ENCODE results near the gene SLC48A1. TPM values are rescaled to one million over a fixed set of nuclear protein-coding genes. Genes with fewer than 3 reads are reported as not detected.

The SLC48A1 gene
- total RNA-seq, 1 donor from 2014 or later: 23.7 TPM

DNA sequence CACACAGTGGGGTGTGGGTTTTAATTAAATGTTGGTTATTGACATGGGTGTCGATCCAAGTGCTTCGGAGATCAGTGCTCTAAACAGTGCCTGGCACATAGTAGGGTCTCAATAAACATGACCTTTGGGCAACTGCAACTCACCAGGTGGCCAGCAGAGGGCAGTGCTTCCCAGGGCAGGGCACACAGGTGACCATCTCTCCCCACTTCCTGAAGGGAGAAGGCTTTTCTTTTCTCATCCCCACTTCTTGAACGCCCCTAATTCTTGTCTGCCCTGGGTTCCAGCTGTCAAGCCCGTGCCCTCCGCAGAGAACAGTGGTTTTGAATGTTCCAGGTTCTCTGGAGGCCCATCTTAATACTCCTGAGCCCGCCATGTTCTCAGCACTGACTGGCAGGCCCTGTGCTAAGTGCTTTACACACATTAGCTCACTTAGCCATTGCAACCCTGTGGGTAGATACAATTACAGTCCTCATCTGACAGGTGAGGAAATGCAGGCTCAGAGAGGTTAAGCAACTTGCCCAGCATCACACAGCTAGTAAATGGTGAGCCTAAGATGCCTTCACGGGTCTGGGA is 30.7 kb upstream of the SLC48A1 start:
- DNase-seq: peak; percentile 62
- no peak for ATAC-seq

DNA sequence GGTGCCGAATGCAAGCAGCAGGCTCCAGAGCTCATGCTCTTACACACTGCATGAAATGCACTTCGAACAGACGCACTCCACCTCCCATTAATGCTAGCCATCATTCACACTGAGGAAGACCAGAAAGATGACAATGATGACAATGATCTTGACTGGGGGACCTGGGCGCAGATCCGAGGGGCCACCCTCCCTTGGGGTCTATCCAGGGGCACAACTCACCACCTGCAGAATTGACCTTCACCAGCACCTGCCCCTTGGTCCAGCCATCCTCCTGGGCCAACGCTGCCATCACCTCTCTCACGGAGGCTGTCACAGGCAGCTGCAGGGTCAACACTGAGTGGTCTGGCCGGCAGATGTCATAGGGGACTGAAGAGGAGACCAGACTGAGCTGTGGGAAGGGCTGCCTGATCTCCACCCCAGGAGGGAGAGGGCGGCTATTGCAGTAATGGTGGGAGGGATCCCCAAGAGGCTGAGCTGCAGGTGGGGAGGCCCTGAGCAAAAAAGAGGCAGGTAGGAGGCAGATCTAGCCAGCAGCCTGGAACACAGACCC is 29.7 kb upstream of the SLC48A1 start:
- intact Hi-C loops (cut with micrococcal nuclease): no loop called here
- DNase-seq (no peak), ATAC-seq (no peak)

More for the DNA sequence above, 30.7 kb upstream of the SLC48A1 start:
- intact Hi-C loops (cut with micrococcal nuclease): no loop called here

DNA sequence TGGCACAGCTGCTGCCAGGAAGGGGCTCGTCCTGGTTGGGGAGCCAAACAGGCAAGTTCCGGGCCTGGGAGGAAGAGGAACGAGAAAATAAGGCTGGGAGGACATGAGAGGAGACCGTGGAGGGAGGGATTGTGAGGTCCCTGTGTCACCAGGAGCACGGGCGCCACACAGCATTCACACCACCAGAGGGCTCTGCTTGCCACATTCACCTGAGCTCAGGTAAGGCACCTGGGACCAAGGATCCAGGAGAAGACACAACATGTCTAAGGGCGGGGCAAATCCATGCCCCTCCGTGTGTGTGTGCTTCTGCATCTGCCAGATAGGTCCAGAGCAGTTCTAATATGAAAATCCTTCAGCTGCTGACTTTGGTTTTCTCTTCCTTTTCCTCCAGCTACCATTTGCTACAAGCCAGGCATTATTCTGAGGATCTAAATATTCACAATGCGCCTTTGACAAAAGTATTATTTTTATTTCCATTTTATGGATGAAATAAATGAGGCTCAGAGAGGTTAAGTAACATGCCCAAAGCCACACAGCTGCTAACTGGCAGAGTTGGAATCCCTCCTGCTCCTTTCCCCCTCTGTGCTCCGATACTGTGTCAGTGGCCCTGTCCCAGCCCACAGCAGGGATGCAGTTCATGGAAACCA is 28.9 kb upstream of the SLC48A1 start:
- no peak for ATAC-seq
- no peak for DNase-seq

DNA sequence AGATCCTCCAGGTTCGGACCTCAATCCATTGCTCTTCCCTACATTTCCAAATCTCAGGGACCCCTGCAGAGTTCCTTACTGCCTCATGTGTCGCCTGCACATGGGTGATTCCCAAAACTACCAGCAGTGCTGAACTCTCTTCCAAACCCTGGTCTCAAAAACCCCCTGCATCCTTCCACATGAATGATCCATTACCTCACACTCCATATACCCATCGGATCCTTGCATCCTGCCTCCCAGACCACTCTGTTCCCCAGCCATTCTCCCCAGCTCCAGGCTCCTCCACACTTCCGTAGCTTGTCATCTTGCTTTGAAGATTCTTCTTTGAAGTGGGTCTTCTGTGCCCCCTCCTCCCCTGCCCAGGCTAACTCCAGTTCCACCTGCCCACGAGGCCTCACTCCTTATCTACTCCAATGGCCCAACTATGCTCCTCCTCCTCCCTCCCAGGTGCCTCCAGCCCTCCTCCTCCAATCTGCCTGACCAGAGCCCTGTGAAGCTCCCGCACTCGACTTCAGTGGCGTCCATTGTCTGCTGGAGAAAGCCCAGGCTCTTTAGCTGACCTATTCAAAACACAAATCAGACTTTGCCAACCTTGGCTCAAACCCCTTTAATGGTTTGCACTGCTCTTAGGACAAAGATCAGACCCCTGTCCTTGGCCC is 28.1 kb upstream of the SLC48A1 start:
- ATAC-seq (no peak), DNase-seq (no peak)
- intact Hi-C loops (cut with micrococcal nuclease): no loop called here

More for the DNA sequence above, 28.9 kb upstream of the SLC48A1 start:
- intact Hi-C loops (cut with micrococcal nuclease): no loop called here

DNA sequence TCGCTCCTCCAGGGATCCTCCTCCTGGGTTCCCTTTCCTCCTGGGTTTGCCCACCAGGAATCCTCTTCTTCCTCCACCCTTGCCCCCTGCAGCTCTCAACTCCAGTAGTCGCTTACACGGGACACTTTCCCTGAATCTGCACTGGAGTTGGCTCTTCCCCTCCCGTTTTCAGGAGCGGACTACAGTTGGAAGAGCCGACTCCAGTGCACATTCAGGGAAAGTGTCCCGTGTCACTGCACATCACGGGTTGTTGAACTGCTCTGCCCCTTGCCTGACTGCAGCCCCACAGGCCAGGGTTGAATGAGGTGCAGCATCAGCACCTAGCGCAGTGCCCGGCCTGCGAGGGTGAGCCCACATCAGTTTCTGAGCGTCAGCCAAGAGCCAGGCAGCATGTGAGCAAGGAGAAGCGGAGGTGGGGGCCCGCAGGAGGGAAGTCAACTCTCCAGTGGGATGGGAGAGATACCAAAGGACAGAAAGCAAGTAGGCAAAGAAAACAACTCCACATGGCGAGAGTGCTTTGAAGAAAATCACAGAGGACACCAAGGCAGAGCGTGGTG is 27.5 kb upstream of the SLC48A1 start:
- intact Hi-C loops (cut with micrococcal nuclease): no loop called here
- peak; percentile 63 for DNase-seq
- ATAC-seq: peak; percentile 45

DNA sequence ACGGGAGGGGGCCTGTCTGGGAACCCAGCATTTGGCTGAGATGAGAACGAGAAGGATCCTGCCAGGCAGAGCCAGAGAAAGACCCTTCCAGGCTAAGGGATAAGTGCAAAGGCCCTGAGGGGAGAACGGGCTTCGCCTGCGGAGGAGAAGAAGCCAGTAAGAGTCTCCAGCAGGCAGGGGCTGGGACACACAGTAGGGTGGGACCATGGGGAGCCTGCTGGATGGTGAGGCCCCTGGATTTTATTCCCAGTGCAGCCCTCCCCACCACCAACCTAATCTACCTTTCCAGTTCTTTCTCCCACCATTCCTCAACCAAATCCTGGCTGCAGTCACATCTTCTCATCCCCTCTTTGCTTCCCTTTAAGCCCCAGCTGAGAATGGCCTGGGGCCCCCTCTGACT is 27.0 kb upstream of the SLC48A1 start:
- DNase-seq (no peak), ATAC-seq (no peak)
- intact Hi-C loops (cut with micrococcal nuclease): no loop called here

DNA sequence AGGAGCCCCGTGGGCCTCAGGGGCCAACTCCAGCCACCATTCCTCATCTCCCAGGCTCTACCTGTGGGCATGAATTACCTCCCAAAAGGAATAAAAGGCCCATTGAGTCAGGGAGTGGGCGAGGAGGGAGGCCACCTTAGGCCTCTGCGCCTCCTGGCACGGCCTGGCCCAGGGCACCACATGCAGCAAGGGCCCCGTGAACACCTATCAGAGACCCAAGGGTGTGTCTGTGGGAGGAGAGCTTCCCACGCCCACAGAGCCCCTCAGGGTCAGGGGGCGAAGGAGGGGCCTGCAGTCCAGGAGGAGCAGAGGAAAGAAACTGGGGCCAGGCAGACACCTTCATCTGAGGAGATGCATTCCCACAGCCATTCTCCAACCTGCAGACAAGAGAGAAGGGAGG is 26.5 kb upstream of the SLC48A1 start:
- ATAC-seq (no peak), DNase-seq (no peak)
- intact Hi-C loops (cut with micrococcal nuclease): no loop called here

DNA sequence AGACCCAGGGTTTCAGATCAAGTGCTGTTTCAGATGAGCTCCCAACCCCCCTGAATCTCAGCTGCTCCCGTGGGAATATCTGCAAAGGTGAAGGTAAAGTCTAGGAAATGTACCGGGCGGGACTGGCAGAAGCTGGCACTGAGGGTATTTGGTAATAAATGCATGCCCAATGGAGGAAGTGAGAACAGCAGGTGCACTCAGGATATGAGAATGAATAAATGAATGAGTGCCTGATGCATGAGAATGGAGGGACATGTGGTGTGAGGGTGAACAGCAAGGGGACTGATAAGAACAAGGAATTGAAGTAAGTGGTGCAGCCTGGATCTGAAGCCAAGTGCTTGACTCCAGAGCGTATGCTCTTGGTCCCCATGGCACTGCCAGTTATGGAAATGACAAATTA is 25.9 kb upstream of the SLC48A1 start:
- intact Hi-C loops (cut with micrococcal nuclease): no loop called here
- DNase-seq: no peak
- ATAC-seq: no peak

DNA sequence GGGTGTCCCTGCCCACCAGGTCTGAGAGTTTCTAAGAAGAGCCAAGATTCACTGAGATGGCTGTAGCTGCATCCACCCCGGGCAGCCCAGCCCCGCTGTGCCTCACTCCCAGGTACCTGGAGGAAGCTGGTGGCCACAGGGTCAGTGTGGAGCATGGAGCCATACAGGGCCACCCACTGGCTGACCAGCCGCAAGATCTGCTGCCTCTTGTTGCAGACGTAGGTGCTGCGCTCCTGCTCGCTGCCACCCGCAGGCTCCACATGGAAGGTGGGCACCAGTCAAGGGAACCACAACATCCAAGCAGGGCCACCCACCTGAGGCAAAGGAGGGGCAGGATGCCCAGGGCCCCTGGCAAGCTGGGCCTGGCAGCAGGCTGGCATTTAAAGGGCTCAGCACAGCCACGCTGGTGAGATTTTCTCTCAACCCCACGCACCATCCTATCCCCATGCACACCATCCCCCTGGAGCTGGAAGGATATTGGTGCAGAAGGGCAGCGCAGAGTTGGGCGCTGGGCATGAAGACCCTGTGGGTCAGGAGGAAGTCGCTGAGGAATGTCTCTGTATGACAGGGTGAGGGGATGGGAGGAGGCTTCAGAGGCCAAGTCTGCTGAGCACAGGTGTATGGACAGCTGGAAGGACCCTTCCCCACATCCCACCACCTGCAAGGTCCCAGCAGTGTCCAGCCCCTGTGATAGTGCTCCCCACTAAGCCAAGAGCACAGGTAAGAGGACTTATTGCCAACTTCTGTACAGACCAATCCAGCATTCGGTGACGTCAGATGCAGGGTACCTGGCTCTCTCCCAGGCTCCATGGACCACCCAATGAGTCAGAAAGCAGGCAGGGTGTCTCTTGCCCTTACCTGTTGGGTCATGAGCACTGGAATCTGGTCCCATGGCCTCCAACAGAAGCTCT is 25.2 kb upstream of the SLC48A1 start:
- intact Hi-C loops (cut with micrococcal nuclease): no loop called here
- ATAC-seq (no peak), DNase-seq (no peak)

DNA sequence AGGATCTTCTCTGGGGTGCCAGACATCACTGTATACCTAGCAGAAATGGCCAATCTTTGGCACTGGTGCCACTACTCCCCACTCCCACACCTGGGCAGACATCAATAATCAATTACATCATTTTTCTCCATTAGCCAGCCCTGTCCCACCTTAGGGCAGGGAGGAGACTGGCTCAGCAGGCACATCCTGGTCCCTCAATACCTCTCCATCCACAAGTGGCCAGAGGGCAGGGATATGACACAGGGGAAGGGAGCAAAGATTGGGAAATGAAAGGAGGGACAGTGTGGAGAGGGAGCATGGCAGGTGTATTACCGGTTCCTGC is 24.6 kb upstream of the SLC48A1 start:
- no peak for DNase-seq
- intact Hi-C loops (cut with micrococcal nuclease): no loop called here
- no peak for ATAC-seq

DNA sequence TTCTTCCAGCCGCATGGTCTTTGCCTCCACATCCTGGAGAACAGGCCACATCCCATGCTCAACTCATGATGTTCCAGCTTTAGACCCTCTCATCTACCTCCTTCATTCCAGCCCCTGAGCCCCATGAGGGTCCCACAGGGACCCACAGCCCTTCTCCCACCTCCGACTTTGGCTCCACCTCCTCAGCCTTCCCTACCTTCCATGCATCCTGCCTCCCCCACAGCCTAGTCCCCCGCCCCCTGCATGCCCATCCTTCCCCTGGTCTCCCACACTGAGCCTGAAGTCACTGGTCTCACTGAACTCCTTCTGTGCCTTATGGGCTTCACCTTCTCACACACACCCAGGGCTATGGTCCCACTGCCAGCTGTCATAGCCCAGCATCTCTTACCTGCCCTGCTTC is 24.1 kb upstream of the SLC48A1 start:
- intact Hi-C loops (cut with micrococcal nuclease): no loop called here
- no peak for ATAC-seq
- no peak for DNase-seq

DNA sequence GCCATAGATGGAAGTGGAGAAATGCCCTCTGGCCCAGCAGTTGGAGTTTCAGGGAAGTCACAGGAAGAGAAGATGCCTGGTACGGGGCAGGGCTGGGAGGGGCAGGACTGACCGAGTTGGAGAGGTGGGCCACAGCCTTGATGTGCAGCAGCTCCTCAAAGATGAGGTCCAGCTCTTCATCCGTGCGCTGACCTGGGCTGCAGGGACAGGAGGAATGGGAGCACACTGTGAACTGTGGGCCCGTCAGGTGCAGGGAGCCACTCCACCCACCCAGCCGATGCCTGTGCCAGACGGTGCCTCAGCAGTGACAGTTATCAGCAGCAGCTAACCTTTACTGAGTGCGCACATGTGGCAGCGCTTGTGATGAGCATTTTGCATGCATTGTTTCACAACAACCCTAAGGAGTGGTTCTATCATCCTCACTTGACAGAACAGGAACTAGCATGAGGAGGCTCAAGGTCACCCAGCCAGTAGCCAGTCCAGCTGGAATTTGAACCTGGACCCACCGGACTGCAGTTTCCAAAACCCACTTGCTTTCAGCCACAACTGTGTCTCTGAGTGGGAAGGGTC is 22.7 kb upstream of the SLC48A1 start:
- DNase-seq: no peak
- intact Hi-C loops (cut with micrococcal nuclease): no loop called here
- ATAC-seq: no peak

DNA sequence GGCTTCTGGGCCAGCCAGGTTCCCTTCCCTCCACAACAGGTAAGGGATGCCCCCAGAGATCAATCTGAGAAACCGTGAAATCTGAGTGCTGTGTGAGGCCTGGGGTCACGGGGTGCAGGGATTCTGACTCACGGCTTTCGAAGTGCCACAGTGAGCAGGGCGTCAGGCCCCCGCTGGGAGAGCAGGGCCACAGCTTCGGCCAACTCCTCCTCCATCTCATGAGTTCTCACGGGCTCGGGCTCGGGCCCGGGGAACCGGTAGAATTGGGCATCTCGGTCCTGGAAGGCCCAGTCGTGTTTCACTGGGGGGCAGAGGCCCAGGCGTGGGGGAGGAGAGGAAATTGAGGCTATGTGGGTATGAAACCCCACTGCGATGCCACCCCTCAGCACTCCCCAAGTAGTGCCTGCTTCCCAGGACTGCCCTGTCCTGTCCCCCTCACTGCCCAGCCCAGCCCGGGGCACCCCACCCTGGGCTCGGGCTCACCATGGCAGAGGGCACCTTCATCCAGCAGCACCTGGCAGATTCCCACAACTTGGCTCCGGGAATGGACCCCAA is 22.0 kb upstream of the SLC48A1 start:
- intact Hi-C loops (cut with micrococcal nuclease): no loop called here
- DNase-seq (no peak), ATAC-seq (no peak)

DNA sequence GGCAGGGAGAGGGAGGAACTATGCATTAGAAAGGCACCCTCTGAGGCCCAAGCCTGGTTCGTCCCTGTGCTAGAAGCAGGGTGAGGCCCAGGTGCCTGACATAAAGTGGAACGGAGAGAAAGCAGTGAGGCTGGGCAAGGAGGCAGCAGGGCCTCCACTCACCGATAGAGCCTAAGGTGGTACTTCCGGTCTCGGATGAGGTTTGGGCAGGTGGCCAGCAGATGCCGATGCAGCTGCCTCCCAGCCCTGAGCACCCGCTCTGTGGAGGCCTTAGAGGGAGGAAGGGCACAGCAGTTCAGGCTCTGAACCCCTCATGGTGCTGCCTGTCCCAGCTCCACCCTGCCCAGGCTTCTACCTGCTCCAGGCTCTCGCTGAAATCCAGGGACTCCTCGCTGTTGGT is 21.5 kb upstream of the SLC48A1 start:
- DNase-seq: no peak
- intact Hi-C loops (cut with micrococcal nuclease): no loop called here
- ATAC-seq: no peak

DNA sequence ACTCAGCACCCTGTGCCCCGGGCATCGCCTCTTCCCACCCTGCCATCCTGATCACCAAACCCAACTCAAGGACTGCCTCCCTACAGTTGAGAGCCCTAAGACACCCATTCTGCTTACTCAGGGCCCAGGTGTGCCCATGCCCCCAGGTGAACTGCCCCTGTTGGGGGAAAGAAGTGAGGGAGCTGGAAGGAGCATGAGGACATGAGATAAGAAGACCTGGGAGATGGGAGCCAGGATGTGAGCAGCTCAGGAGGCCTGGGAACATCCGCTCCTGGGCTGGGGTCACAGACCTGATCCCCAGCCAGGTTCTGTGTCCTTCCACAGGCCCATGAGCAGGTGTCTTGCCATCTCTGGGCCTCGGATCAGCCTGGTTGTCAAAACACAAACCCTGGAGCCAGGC is 20.9 kb upstream of the SLC48A1 start:
- intact Hi-C loops (cut with micrococcal nuclease): no loop called here
- ATAC-seq: no peak
- no peak for DNase-seq

DNA sequence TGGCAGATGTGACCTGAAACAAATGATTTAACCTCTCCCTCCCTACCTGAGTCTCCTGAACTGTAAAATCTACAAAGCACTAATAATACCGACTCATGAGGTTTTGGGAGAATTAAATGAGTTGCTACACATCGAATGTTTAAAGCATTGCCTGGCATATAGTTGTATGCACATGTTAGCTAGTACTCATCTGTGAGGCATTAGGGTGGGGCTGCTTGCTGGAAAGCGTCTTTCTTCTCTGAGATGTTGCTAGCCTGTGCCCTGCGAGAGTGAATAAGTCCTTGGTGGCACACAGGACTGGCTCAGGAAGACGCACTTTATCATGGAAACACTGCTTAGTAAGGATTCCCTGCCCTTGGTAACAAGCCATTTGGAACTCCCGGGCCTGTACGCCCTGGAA is 20.5 kb upstream of the SLC48A1 start:
- DNase-seq (no peak), ATAC-seq (no peak)
- intact Hi-C loops (cut with micrococcal nuclease): no loop called here

DNA sequence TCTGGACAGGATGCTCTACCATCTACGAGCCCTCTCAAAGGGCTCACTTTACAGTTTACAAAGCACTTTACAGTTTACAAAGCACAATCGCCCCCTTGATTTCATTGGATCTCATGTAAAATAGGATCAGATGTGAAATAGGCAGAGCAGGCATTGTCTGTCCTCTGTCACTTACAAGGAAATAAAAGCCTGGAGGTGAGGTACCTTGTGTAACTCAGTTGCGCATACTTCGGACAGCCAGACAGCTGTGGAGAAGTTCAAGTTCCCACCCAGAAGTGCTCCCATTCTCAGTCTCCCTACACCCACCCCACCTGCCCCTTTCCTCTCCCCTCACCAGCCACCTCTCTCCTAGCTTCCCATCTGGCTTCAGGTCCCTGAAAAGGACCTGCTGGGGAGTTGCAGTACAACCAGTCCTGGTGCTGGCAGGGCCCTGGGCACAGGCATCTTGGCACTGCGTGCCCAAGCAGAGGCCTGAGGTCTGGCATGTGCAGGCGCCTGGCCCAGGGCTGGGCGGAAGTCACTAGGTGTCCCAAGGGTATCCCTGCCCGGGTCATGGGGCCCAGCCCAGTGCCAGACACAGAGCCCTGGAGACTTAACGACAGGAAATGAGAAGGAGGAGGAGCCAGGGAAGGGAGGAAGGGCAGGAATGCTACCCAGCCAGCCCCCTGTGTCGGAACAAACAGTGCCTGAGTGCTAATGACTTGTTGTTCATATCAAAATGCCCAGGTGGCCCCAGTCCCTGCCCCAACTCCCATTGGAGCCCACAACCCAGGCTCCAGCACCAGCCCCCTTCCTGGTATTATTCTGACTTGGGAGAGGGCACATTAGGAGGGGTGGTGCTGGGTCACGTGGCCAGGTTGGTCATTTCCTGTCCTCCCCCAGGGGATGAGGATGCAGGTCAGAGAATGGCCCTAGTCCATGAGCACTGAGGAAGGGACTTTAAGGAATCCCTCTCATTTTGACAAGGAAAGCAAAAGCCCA is 19.7 kb upstream of the SLC48A1 start:
- DNase-seq: peak; percentile 93
- intact Hi-C loops (cut with micrococcal nuclease): no loop called here
- ATAC-seq: peak; percentile 93

DNA sequence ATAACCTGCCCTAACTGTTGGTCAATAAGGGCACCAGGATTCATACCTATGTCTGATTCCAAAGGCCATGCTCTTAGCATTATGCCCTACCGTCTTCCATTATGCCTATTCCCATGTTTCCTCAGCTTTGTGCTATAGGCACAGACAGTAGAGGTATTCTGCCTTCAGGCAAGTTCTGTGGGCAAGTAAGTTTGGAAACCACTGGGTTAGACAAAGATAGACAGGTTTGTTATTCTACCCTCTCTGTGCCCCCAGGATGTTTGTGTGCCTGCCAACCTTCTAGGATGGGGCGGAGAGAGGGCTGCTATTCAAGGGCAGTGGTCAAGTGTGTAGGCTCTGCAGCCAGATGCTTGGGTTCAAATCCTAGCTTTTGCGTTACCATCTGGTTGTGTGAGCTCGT is 18.9 kb upstream of the SLC48A1 start:
- no peak for DNase-seq
- intact Hi-C loops (cut with micrococcal nuclease): no loop called here
- no peak for ATAC-seq

Measured in left ventricle myocardium superior (tissue), 1 donor.